Progenitor cell of endocrine pancreas (in vitro differentiated cells): Measurements from ENCODE around the gene MAP3K5. TPM values are rescaled to one million over a fixed set of nuclear protein-coding genes. Genes with fewer than 3 reads are reported as not detected.

ENCODE experiments used
- DNase-seq: peaks from one replicate; pipeline ENCODE4 v3.0.0; 2021; ENCODE audit warnings: low spot score; ENCODE audit not compliant: unreplicated experiment
- H3K27ac Mint-ChIP-seq: 2 replicates; pipeline ENCODE4 v1.8.0; 2021; ENCODE audit warnings: mild to moderate bottlenecking, moderate library complexity, mixed read lengths
- H3K27me3 Mint-ChIP-seq: 2 replicates; pipeline ENCODE4 v1.8.0; 2021; ENCODE audit warnings: mixed read lengths
- H3K36me3 Mint-ChIP-seq: 2 replicates; pipeline ENCODE4 v1.8.0; 2022; ENCODE audit warnings: mixed read lengths; ENCODE audit not compliant: insufficient read depth
- H3K4me1 Mint-ChIP-seq: 2 replicates; pipeline ENCODE4 v1.8.0; 2021; ENCODE audit warnings: low read depth, mixed read lengths
- H3K4me3 Mint-ChIP-seq: 2 replicates; pipeline ENCODE4 v1.8.0; 2021; ENCODE audit warnings: low read depth, mild to moderate bottlenecking, moderate library complexity, mixed read lengths
- H3K9me3 Mint-ChIP-seq: 2 replicates; pipeline ENCODE4 v1.8.0; 2021; ENCODE audit warnings: low read depth, mixed read lengths
- CTCF ChIP-seq: fragments of 200-600 bp; sonication (generic); IDR thresholded peaks from one replicate; pipeline ENCODE4 v1.5.0; 2021; ENCODE audit warnings: antibody characterized with exemption, mild to moderate bottlenecking; ENCODE audit not compliant: unreplicated experiment
- total RNA-seq: library from RNA; stranded (reverse); gene quantifications from 2 replicates; pipeline ENCODE4 v1.2.1, GENCODE V29; 2021

MAP3K5 gene
- total RNA-seq, 1 donor from 2014 or later, result 1.1 TPM

- Mint-ChIP-seq H3K27me3 (no peaks in the 10 kb centered on the region), H3K4me3 (no peak overlapping the region), H3K27ac (no peak overlapping the region), H3K36me3 (no peaks in the 10 kb centered on the region), H3K4me1 (peaks cover 3% of the 10 kb centered on the region), H3K9me3 (peaks cover 14% of the 10 kb centered on the region)
- DNase-seq, result no peak
- TF ChIP-seq CTCF, result no peak
Measured at GRCh38 chr6:136676075-136676474, 116.2 kb downstream of the MAP3K5 start.

GRCh38 chr6:136673571-136673970 is 118.7 kb downstream of the MAP3K5 start:
- Mint-ChIP-seq H3K4me3 (no peak overlapping the region), H3K9me3 (peaks cover 14% of the 10 kb centered on the region), H3K36me3 (no peaks in the 10 kb centered on the region), H3K27me3 (no peaks in the 10 kb centered on the region), H3K4me1 (peaks cover 3% of the 10 kb centered on the region), H3K27ac (no peak overlapping the region)
- no peak for TF ChIP-seq CTCF
- no peak for DNase-seq

- no peaks in the 10 kb centered on the region for H3K4me1 Mint-ChIP-seq
- TF ChIP-seq CTCF, result no peak
- no peaks in the 10 kb centered on the region for H3K27me3 Mint-ChIP-seq
- peaks cover 14% of the 10 kb centered on the region for H3K9me3 Mint-ChIP-seq
- H3K27ac Mint-ChIP-seq, result no peak overlapping the region
- H3K36me3 Mint-ChIP-seq, result no peaks in the 10 kb centered on the region
- no peak overlapping the region for H3K4me3 Mint-ChIP-seq
- DNase-seq, result no peak
Measured at GRCh38 chr6:136672144-136672543, 120.1 kb downstream of the MAP3K5 start.

- DNase-seq, result no peak
- TF ChIP-seq CTCF, result no peak
- no peak overlapping the region for H3K27ac Mint-ChIP-seq
- H3K9me3 Mint-ChIP-seq, result peaks cover 14% of the 10 kb centered on the region
- no peaks in the 10 kb centered on the region for H3K27me3 Mint-ChIP-seq
- no peaks in the 10 kb centered on the region for H3K36me3 Mint-ChIP-seq
- H3K4me3 Mint-ChIP-seq, result no peak overlapping the region
- no peaks in the 10 kb centered on the region for H3K4me1 Mint-ChIP-seq
Measured at GRCh38 chr6:136669299-136669699, 123.0 kb downstream of the MAP3K5 start.

- no peak for DNase-seq
- H3K36me3 Mint-ChIP-seq, result no peaks in the 10 kb centered on the region
- no peaks in the 10 kb centered on the region for H3K4me1 Mint-ChIP-seq
- H3K27me3 Mint-ChIP-seq, result no peaks in the 10 kb centered on the region
- no peak overlapping the region for H3K27ac Mint-ChIP-seq
- no peak for TF ChIP-seq CTCF
- H3K4me3 Mint-ChIP-seq, result no peak overlapping the region
- peaks cover 12% of the 10 kb centered on the region for H3K9me3 Mint-ChIP-seq
Measured at GRCh38 chr6:136668571-136668970, 123.7 kb downstream of the MAP3K5 start.

- Mint-ChIP-seq H3K4me1 (no peaks in the 10 kb centered on the region), H3K9me3 (no peaks in the 10 kb centered on the region), H3K36me3 (no peaks in the 10 kb centered on the region), H3K27ac (no peak overlapping the region), H3K27me3 (no peaks in the 10 kb centered on the region), H3K4me3 (no peak overlapping the region)
- no peak for DNase-seq
- no peak for TF ChIP-seq CTCF
Measured at GRCh38 chr6:136666041-136666440, 126.2 kb downstream of the MAP3K5 start.
